K562 (cell line): ENCODE measurements around the gene DAPK2. TPM values are rescaled to one million over a fixed set of nuclear protein-coding genes. Genes with fewer than 3 reads are reported as not detected.
A peak's percentile ranks its signal among the peaks of the same experiment; 100 is the strongest.

Source experiments
- ATAC-seq: fragments of 200-7000 bp; cut with Tn5 transposase; 3 replicates; pipeline ENCODE4 v1.9.1; 2020; ENCODE audit warnings: moderate library complexity
- BruUV-seq: library from RNA; stranded (reverse); fragments of 400-500 nt; replicated peaks from 2 replicates; lab custom pipeline; 2021; lab: Mats Ljungman, UMichigan
- CTCF ChIA-PET: fragments of 300-600 bp; formaldehyde crosslinking; extraction: SDS; loops from one replicate; lab custom pipeline; 2021; ENCODE audit warnings: low intra/inter-chr PET ratio; lab: Yijun Ruan, JAX
- POLR2A ChIA-PET: fragments of 300-600, 350-650 bp; sonication (Branson Sonifier 250); formaldehyde crosslinking; extraction: SDS; loops from one replicate; lab custom pipeline; 2021; ENCODE audit warnings: antibody characterized with exemption, inconsistent platforms; lab: Yijun Ruan, JAX
- DNase-seq, 4 experiments: peaks; one replicate each; pipeline versions ENCODE4 v3.0.0 to v3.0.0-alpha.2; 2011 to 2018; ENCODE audit warnings: low spot score in 3 of 4, mixed read lengths in 3 of 4; ENCODE audit errors: extremely low read depth in 1 of 4
- FAIRE-seq: peaks from 2 replicates; lab custom pipeline; 2011; peaks lifted over from hg19 to GRCh38; lab: Jason Lieb, UNC
- H2AFZ ChIP-seq: 2 replicates; pipeline ENCODE4 v1.6.0; 2011; ENCODE audit warnings: low read depth, low read length, control low read depth, inconsistent platforms
- H3K27ac ChIP-seq: fragments of 200-600 bp; 3 replicates; pipeline ENCODE4 v1.8.0; 2011; ENCODE audit warnings: low read depth, mild to moderate bottlenecking, control low read depth, inconsistent platforms, low read length, moderate library complexity, mixed read lengths; ENCODE audit errors: extremely low read depth
- H3K27me3 ChIP-seq, 2 experiments: fragments of 300-600 bp in 1 of 2; 2 replicates in 1 of 2; 3 replicates in 1 of 2; pipeline versions ENCODE4 v1.6.0 to v1.8.0; 2011; ENCODE audit warnings: inconsistent platforms in 2 of 2, low read length in 2 of 2, mild to moderate bottlenecking in 1 of 2, mixed read lengths in 1 of 2, moderate library complexity in 1 of 2; ENCODE audit not compliant: control insufficient read depth in 2 of 2, insufficient read depth in 2 of 2
- H3K36me3 ChIP-seq: fragments of 300-600 bp; 3 replicates; pipeline ENCODE4 v1.8.0; 2011; ENCODE audit warnings: mild to moderate bottlenecking, low read length, inconsistent platforms; ENCODE audit not compliant: control insufficient read depth, insufficient read depth
- H3K4me1 ChIP-seq, 2 experiments: fragments of 200-600 bp in 1 of 2; replicated peaks in 1 of 2; 2 replicates in 1 of 2; 3 replicates in 1 of 2; pipeline versions ENCODE4 v1.5.1 to v1.8.0; 2011; ENCODE audit warnings: inconsistent platforms in 2 of 2, low read length in 2 of 2, mild to moderate bottlenecking in 1 of 2, mixed read lengths in 1 of 2, moderate library complexity in 1 of 2; ENCODE audit not compliant: control insufficient read depth in 2 of 2, insufficient read depth in 2 of 2
- H3K4me2 ChIP-seq: 2 replicates; pipeline ENCODE4 v1.6.1; 2011; ENCODE audit warnings: low read length, control low read depth, inconsistent platforms, mixed read lengths; ENCODE audit not compliant: insufficient read depth
- H3K4me3 ChIP-seq: fragments of 200-600 bp; sonication (generic), shearing (Covaris generic); 2 replicates; pipeline ENCODE4 v1.5.1; 2016; ENCODE audit warnings: control low read depth, inconsistent platforms
- H3K79me2 ChIP-seq: fragments of 200-600 bp; 3 replicates; pipeline ENCODE4 v1.8.0; 2011; ENCODE audit warnings: low read length, inconsistent platforms; ENCODE audit not compliant: control insufficient read depth, insufficient read depth
- H3K9ac ChIP-seq, 2 experiments: 2 replicates each; pipeline versions ENCODE4 v1.6.0 to v1.6.1; 2011; ENCODE audit warnings: low read depth in 2 of 2, low read length in 2 of 2, control low read depth in 1 of 2, inconsistent platforms in 1 of 2, mild to moderate bottlenecking in 1 of 2, mixed read lengths in 1 of 2; ENCODE audit not compliant: insufficient read depth in 1 of 2
- H3K9me1 ChIP-seq: one replicate; pipeline ENCODE4 v1.6.0; 2011; ENCODE audit warnings: inconsistent platforms, mild to moderate bottlenecking, low read length, moderate library complexity; ENCODE audit not compliant: control insufficient read depth, insufficient read depth
- H3K9me3 ChIP-seq: replicated peaks from 2 replicates; pipeline ENCODE4 v1.5.1; 2011; ENCODE audit warnings: low read depth, low read length, inconsistent platforms; ENCODE audit not compliant: control insufficient read depth, insufficient read depth
- H4K20me1 ChIP-seq: replicated peaks from 2 replicates; pipeline ENCODE4 v1.6.1; 2011; ENCODE audit warnings: low read length, inconsistent platforms, mixed read lengths; ENCODE audit not compliant: control insufficient read depth, insufficient read depth
- ADNP ChIP-seq: fragments of 200-800 bp; sonication (Bioruptor generic); IDR thresholded peaks from 2 replicates; pipeline ENCODE4 v1.6.1; 2016; ENCODE audit warnings: missing genetic modification characterization, missing compliant biosample characterization
- ARHGAP35 ChIP-seq: fragments of 450-650 bp; IDR thresholded peaks from 2 replicates; pipeline ENCODE4 v1.6.1; 2018; ENCODE audit not compliant: partially characterized antibody
- BRF1 ChIP-seq: IDR thresholded peaks from 3 replicates; pipeline ENCODE4 v1.6.1; 2011; ENCODE audit warnings: borderline replicate concordance, mild to moderate bottlenecking; ENCODE audit not compliant: insufficient read length; ENCODE audit errors: extremely low read depth
- EZH2 ChIP-seq: IDR thresholded peaks from 2 replicates; pipeline ENCODE4 v1.6.1; 2012; ENCODE audit warnings: low read depth, mild to moderate bottlenecking, inconsistent platforms, low read length, borderline replicate concordance
- HMG20B ChIP-seq: fragments of 250-450 bp; sonication (Bioruptor Pico); IDR thresholded peaks from 2 replicates; pipeline ENCODE4 v1.5.0; 2021; ENCODE audit warnings: mild to moderate bottlenecking
- KLF13 ChIP-seq: fragments of 450-650 bp; IDR thresholded peaks from 2 replicates; pipeline ENCODE4 v1.6.1; 2016; ENCODE audit warnings: missing genetic modification characterization, low read depth, mild to moderate bottlenecking, missing compliant biosample characterization, moderate library complexity, borderline replicate concordance
- NEUROD1 ChIP-seq: fragments of 150-350 bp; IDR thresholded peaks from 2 replicates; pipeline ENCODE4 v1.6.1; 2014; ENCODE audit warnings: borderline replicate concordance, low read length, low read depth; ENCODE audit not compliant: partially characterized antibody
- PHF8 ChIP-seq: fragments of 200-600 bp; sonication (generic); IDR thresholded peaks from 2 replicates; pipeline ENCODE4 v1.6.1; 2012; ENCODE audit warnings: mixed run types, mild to moderate bottlenecking, inconsistent platforms, low read length, moderate library complexity, borderline replicate concordance
- RCOR1 ChIP-seq, 2 experiments: IDR thresholded peaks; 2 replicates each; pipeline ENCODE4 v1.6.1; 2012; ENCODE audit warnings: low read depth in 2 of 2, low read length in 2 of 2, borderline replicate concordance in 1 of 2, improper control_type of control experiment in 1 of 2
- STAG1 ChIP-seq: sonication (generic); formaldehyde crosslinking; IDR thresholded peaks from 2 replicates; pipeline ENCODE4 v1.5.0; 2020; ENCODE audit warnings: missing genetic modification reagents, borderline replicate concordance
- TFAP4 ChIP-seq: sonication (generic); formaldehyde crosslinking; IDR thresholded peaks from 2 replicates; pipeline ENCODE4 v1.8.0; 2022; ENCODE audit warnings: missing genetic modification reagents, mild to moderate bottlenecking, moderate library complexity, borderline replicate concordance
- TFE3 ChIP-seq: fragments of 450-650 bp; formaldehyde crosslinking; IDR thresholded peaks from 2 replicates; pipeline ENCODE4 v1.4.0; 2020; ENCODE audit warnings: mild to moderate bottlenecking, mixed read lengths
- ZBTB49 ChIP-seq: sonication (generic); formaldehyde crosslinking; IDR thresholded peaks from 2 replicates; pipeline ENCODE4 v1.8.0; 2022; ENCODE audit warnings: missing genetic modification reagents, mild to moderate bottlenecking, borderline replicate concordance
- WGBS: fragments of 100-300 bp; shearing (Covaris generic); methylation state at CpG from one replicate; pipeline ENCODE4 v1.1.6; 2016; ENCODE audit warnings: low coverage, mixed read lengths; ENCODE audit not compliant: insufficient coverage; ENCODE audit errors: missing lambda C conversion rate; 5-methylcytosine and 5-hydroxymethylcytosine counted together
- in situ Hi-C: fragments of 300-500 bp; cut with MboI; formaldehyde crosslinking; loops from 4 replicates; pipeline ENCODE4 v1.15.0; 2018; ENCODE audit warnings: inconsistent platforms, mixed read lengths
- intact Hi-C: fragments of 100-400 bp; cut with micrococcal nuclease; formaldehyde crosslinking; loops from 2 replicates; pipeline ENCODE4 v1.14.2; 2022
- polyA plus RNA-seq, 8 experiments: library from polyadenylated mRNA; depleted of rRNA in 4 of 8; stranded (reverse) in 5 of 8; unstranded in 3 of 8; fragments of >200 nt; fragmentation: Nextera tagmentation in 2 of 8; fragmentation: Illumina TruSeq in 1 of 8; extraction: Ambion mirVana in 2 of 8; extraction: Trizol in 1 of 8; gene quantifications; 2 replicates each; pipeline versions ENCODE4 v1.2.1 to v1.2.3, GENCODE V29; 2011 to 2014; ENCODE audit warnings: inconsistent platforms in 1 of 8, missing spikeins in 1 of 8
- total RNA-seq, 7 experiments: library from RNA; depleted of rRNA in 6 of 7; stranded (reverse); fragments of >200 nt in 6 of 7; fragmentation: Illumina TruSeq in 2 of 7; extraction: Trizol in 2 of 7; gene quantifications; 2 replicates each; pipeline versions ENCODE4 v1.2.1 to v1.2.3, GENCODE V29; 2011 to 2021; ENCODE audit warnings: low replicate concordance in 1 of 7

The DAPK2 gene
- total and polyA plus RNA-seq, 9 of the 15 experiments (the other 6 are each of a cell fraction or from before 2014, with no cell fraction given), result 0.14 to 5.2 (median 2.2) TPM

GRCh38 chr15:64032329-64032728 is 14.0 kb downstream of the DAPK2 start (continued):
- no peak for TF ChIP-seq ZBTB49
- TF ChIP-seq BRF1, result no peak
- no peak for TF ChIP-seq TFAP4
- no peak for TF ChIP-seq PHF8
- peak in 1 of 2 experiments; percentile 37; a peak in 1 of 4 replicates for TF ChIP-seq RCOR1 (IDR thresholded peaks at IDR 0.05; ENCODE audit: borderline replicate concordance in 1 of 2, low read depth in 2 of 2, low read length in 2 of 2)

GRCh38 chr15:64030123-64030522 is 16.2 kb downstream of the DAPK2 start:
- POLR2A ChIA-PET, result interaction anchor here (0.5 to 1.4 kb wide), 4 partner anchors 8 to 29 kb away, joined by 3 to 6 read pairs (median 3); no protein-coding TSS in a partner anchor

More at GRCh38 chr15:64030123-64030522, 16.2 kb downstream of the DAPK2 start:
- no peaks in the 10 kb centered on the region for H3K79me2 ChIP-seq
- no peak overlapping the region for H3K4me3 ChIP-seq
- H3K9ac ChIP-seq, result no peak overlapping the region
- H2AFZ ChIP-seq, result no peak overlapping the region
- CTCF ChIA-PET, result no interaction called here
- no peaks in the 10 kb centered on the region for H3K27me3 ChIP-seq
- in situ Hi-C loops (no loop called here), intact Hi-C loops (no loop called here)
- no peak overlapping the region for H3K27ac ChIP-seq
- BruUV-seq, result no TSS peak
- H3K9me3 ChIP-seq, result no peaks in the 10 kb centered on the region
- FAIRE-seq (no peak), DNase-seq (no peak), ATAC-seq (no peak)
- H4K20me1 ChIP-seq, result no peaks in the 10 kb centered on the region
- no peak overlapping the region for H3K4me2 ChIP-seq
- H3K9me1 ChIP-seq, result no peaks in the 10 kb centered on the region
- TF ChIP-seq ADNP (tag) (no peak), STAG1 (CRISPR knock-in tag) (no peak), NEUROD1 (no peak), TFE3 (CRISPR knock-in tag) (no peak), KLF13 (tag) (no peak), HMG20B (no peak), EZH2 (no peak), ARHGAP35 (no peak)
- no peaks in the 10 kb centered on the region for H3K36me3 ChIP-seq
- 62% methylated on average over 4 of the region's 4 CpGs for WGBS
- H3K4me1 ChIP-seq, result peaks cover 8% of the 10 kb centered on the region in 2 experiments; a peak in 3 of 5 replicates
